Smooth muscle cell (in vitro differentiated cells): ENCODE results near the gene CAMSAP3. TPM values are rescaled to one million over a fixed set of nuclear protein-coding genes. Genes with fewer than 3 reads are reported as not detected.

Source experiments
- DNase-seq: peaks from one replicate; lab custom pipeline; 2025; ENCODE audit not compliant: unreplicated experiment; lab: John Stamatoyannopoulos, UW
- H2AFZ ChIP-seq: fragments of 200-600 bp; sonication (generic); 2 replicates; pipeline ENCODE4 v1.6.0; 2016; ENCODE audit warnings: antibody characterized with exemption, low read depth, mild to moderate bottlenecking
- H3F3A ChIP-seq: fragments of 200-600 bp; sonication (generic); 2 replicates; pipeline ENCODE4 v1.6.0; 2017; ENCODE audit warnings: antibody characterized with exemption, low read depth
- H3K27ac ChIP-seq: fragments of 200-600 bp; sonication (generic); 2 replicates; pipeline ENCODE4 v1.5.1; 2016; ENCODE audit warnings: low read depth, mild to moderate bottlenecking
- H3K27me3 ChIP-seq: fragments of 200-600 bp; sonication (generic); 2 replicates; pipeline ENCODE4 v1.6.1; 2016; ENCODE audit warnings: low read depth, mild to moderate bottlenecking
- H3K36me3 ChIP-seq: fragments of 200-600 bp; sonication (generic); 2 replicates; pipeline ENCODE4 v1.5.1; 2016; ENCODE audit warnings: low read depth
- H3K4me1 ChIP-seq: fragments of 200-600 bp; sonication (generic); 2 replicates; pipeline ENCODE4 v1.5.1; 2016; ENCODE audit warnings: low read depth
- H3K4me2 ChIP-seq: fragments of 200-600 bp; sonication (generic); 2 replicates; pipeline ENCODE4 v1.6.0; 2016; ENCODE audit warnings: mild to moderate bottlenecking
- H3K4me3 ChIP-seq: fragments of 200-600 bp; sonication (generic); 2 replicates; pipeline ENCODE4 v1.5.1; 2016; ENCODE audit warnings: mild to moderate bottlenecking
- H3K79me2 ChIP-seq: fragments of 200-600 bp; sonication (generic); 2 replicates; pipeline ENCODE4 v1.6.0; 2016; ENCODE audit warnings: low read depth, mild to moderate bottlenecking
- H3K9ac ChIP-seq: fragments of 200-600 bp; sonication (generic); 2 replicates; pipeline ENCODE4 v1.6.0; 2016; ENCODE audit warnings: low read depth
- H3K9me3 ChIP-seq: fragments of 200-600 bp; sonication (generic); replicated peaks from 2 replicates; pipeline ENCODE4 v1.5.1; 2016; ENCODE audit warnings: low read depth
- H4K20me1 ChIP-seq: fragments of 200-600 bp; sonication (generic); 2 replicates; pipeline ENCODE4 v1.6.0; 2016; ENCODE audit warnings: low read depth
- CTCF ChIP-seq: fragments of 200-600 bp; sonication (generic); IDR thresholded peaks from 2 replicates; pipeline ENCODE4 v1.5.1; 2017; ENCODE audit warnings: borderline replicate concordance, mild to moderate bottlenecking, antibody characterized with exemption; ENCODE audit not compliant: insufficient read depth, poor library complexity, severe bottlenecking
- WGBS: methylation state at CpG from one replicate; pipeline ENCODE4 v1.1.7; 2016; ENCODE audit warnings: low lambda C conversion rate; 5-methylcytosine and 5-hydroxymethylcytosine counted together
- polyA plus RNA-seq: library from polyadenylated mRNA; unstranded; fragments of >200 nt; fragmentation: Nextera tagmentation; extraction: Ambion mirVana; gene quantifications from 2 replicates; pipeline ENCODE4 v1.2.1, GENCODE V29; 2016
- total RNA-seq: library from RNA; depleted of rRNA; stranded (reverse); fragments of >200 nt; gene quantifications from 2 replicates; pipeline ENCODE4 v1.2.3, GENCODE V29; 2014

CAMSAP3 gene
- total and polyA plus RNA-seq, 2 experiments from 2014 or later = 1.4 to 1.8 TPM

- Histone ChIP-seq H3K9me3 (no peaks in the 10 kb centered on the region), H3K4me1 (no peaks in the 10 kb centered on the region), H3K4me3 (no peak overlapping the region), H3K79me2 (no peaks in the 10 kb centered on the region), H3K9ac (no peak overlapping the region), H3K36me3 (no peaks in the 10 kb centered on the region), H3F3A (no peaks in the 10 kb centered on the region), H3K27ac (no peak overlapping the region), H3K27me3 (no peaks in the 10 kb centered on the region), H3K4me2 (no peak overlapping the region), H2AFZ (no peak overlapping the region), H4K20me1 (no peaks in the 10 kb centered on the region)
- WGBS = 98% methylated on average over 45 of the region's 54 CpGs
- TF ChIP-seq CTCF = no peak
- no peak for DNase-seq
These were observed 38.9 kb upstream of the CAMSAP3 start for GRCh38 chr19:7556696-7557315.

- no peaks in the 10 kb centered on the region for H3F3A ChIP-seq
- DNase-seq = no peak
- no peak overlapping the region for H3K4me3 ChIP-seq
- H3K4me1 ChIP-seq = no peaks in the 10 kb centered on the region
- no peaks in the 10 kb centered on the region for H3K27me3 ChIP-seq
- no peak overlapping the region for H3K27ac ChIP-seq
- H3K4me2 ChIP-seq = no peak overlapping the region
- TF ChIP-seq CTCF = no peak
- H3K9ac ChIP-seq = no peak overlapping the region
- H3K36me3 ChIP-seq = no peaks in the 10 kb centered on the region
- WGBS = 98% methylated on average over 15 of the region's 18 CpGs
- no peaks in the 10 kb centered on the region for H4K20me1 ChIP-seq
- no peaks in the 10 kb centered on the region for H3K9me3 ChIP-seq
- H3K79me2 ChIP-seq = no peaks in the 10 kb centered on the region
- no peak overlapping the region for H2AFZ ChIP-seq
These were observed 37.0 kb upstream of the CAMSAP3 start for GRCh38 chr19:7558667-7559066.

GRCh38 chr19:7559102-7559501, 36.6 kb upstream of the CAMSAP3 start:
- H3K36me3 ChIP-seq = no peaks in the 10 kb centered on the region

More at GRCh38 chr19:7559102-7559501, 36.6 kb upstream of the CAMSAP3 start:
- Histone ChIP-seq H2AFZ (no peak overlapping the region), H4K20me1 (no peaks in the 10 kb centered on the region), H3K79me2 (no peaks in the 10 kb centered on the region), H3F3A (no peaks in the 10 kb centered on the region), H3K4me1 (no peaks in the 10 kb centered on the region), H3K27me3 (no peaks in the 10 kb centered on the region), H3K9me3 (no peaks in the 10 kb centered on the region), H3K4me3 (no peak overlapping the region), H3K27ac (no peak overlapping the region), H3K9ac (no peak overlapping the region), H3K4me2 (no peak overlapping the region)
- DNase-seq = no peak
- TF ChIP-seq CTCF = no peak
- 69% methylated on average over 4 of the region's 4 CpGs for WGBS
